Measurements from ENCODE around the gene TTLL9.

DNA sequence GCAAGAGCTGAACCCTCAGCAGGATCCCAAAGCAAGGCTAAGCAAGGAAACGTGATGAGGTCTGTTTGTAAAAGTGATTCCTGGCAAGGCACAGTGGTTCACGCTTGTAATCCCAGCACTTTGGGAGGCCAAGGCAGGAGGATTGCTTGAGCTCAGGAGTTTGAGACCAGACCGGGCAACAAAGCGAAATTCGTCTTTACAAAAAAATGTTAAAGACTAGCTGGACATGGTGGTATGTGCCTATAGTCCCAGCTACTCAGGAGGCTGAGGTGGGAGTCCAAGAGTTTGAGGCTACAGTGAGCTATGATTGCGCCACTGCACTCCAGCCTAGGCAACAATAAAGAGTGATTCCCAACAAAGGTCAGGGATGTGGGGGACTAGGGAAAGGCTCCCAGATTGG lies 93.5 kb downstream of the TTLL9 start:
- TF ChIP-seq POLR2A (IDR thresholded peaks at IDR 0.05) (no peak), POLR2AphosphoS5 (IDR thresholded peaks at IDR 0.05) (no peak), EP300 (IDR thresholded peaks at IDR 0.05) (no peak)
- TF ChIP-seq, protein P1, sequence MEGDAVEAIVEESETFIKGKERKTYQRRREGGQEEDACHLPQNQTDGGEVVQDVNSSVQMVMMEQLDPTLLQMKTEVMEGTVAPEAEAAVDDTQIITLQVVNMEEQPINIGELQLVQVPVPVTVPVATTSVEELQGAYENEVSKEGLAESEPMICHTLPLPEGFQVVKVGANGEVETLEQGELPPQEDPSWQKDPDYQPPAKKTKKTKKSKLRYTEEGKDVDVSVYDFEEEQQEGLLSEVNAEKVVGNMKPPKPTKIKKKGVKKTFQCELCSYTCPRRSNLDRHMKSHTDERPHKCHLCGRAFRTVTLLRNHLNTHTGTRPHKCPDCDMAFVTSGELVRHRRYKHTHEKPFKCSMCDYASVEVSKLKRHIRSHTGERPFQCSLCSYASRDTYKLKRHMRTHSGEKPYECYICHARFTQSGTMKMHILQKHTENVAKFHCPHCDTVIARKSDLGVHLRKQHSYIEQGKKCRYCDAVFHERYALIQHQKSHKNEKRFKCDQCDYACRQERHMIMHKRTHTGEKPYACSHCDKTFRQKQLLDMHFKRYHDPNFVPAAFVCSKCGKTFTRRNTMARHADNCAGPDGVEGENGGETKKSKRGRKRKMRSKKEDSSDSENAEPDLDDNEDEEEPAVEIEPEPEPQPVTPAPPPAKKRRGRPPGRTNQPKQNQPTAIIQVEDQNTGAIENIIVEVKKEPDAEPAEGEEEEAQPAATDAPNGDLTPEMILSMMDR (IDR thresholded peaks at IDR 0.05) = no peak

Data from stomach (tissue), 4 donors.